ENCODE measurements around the gene RIPK4. TPM values are rescaled to one million over a fixed set of nuclear protein-coding genes. Genes with fewer than 3 reads are reported as not detected.

RIPK4 gene
- polyA plus RNA-seq, 1 donor from 2014 or later: not detected

- TF ChIP-seq EZH2 (IDR thresholded peaks at IDR 0.05; ENCODE audit: borderline replicate concordance, insufficient read depth, low read length, poor library complexity, severe bottlenecking) (no peak), POLR2AphosphoS5 (IDR thresholded peaks at IDR 0.05) (no peak), EP300 (conservative IDR thresholded peaks at IDR 0.05; ENCODE audit: poor library complexity, severe bottlenecking) (no peak), MXI1 (conservative IDR thresholded peaks at IDR 0.05; ENCODE audit: poor library complexity, severe bottlenecking) (no peak), RAD21 (conservative IDR thresholded peaks at IDR 0.05) (no peak), SMC3 (conservative IDR thresholded peaks at IDR 0.05; ENCODE audit: poor library complexity) (no peak), CTCF (IDR thresholded peaks at IDR 0.05; ENCODE audit: poor library complexity, severe bottlenecking) (no peak), TAF1 (IDR thresholded peaks at IDR 0.05; ENCODE audit: low read depth) (no peak)
- TF ChIP-seq, protein P1, sequence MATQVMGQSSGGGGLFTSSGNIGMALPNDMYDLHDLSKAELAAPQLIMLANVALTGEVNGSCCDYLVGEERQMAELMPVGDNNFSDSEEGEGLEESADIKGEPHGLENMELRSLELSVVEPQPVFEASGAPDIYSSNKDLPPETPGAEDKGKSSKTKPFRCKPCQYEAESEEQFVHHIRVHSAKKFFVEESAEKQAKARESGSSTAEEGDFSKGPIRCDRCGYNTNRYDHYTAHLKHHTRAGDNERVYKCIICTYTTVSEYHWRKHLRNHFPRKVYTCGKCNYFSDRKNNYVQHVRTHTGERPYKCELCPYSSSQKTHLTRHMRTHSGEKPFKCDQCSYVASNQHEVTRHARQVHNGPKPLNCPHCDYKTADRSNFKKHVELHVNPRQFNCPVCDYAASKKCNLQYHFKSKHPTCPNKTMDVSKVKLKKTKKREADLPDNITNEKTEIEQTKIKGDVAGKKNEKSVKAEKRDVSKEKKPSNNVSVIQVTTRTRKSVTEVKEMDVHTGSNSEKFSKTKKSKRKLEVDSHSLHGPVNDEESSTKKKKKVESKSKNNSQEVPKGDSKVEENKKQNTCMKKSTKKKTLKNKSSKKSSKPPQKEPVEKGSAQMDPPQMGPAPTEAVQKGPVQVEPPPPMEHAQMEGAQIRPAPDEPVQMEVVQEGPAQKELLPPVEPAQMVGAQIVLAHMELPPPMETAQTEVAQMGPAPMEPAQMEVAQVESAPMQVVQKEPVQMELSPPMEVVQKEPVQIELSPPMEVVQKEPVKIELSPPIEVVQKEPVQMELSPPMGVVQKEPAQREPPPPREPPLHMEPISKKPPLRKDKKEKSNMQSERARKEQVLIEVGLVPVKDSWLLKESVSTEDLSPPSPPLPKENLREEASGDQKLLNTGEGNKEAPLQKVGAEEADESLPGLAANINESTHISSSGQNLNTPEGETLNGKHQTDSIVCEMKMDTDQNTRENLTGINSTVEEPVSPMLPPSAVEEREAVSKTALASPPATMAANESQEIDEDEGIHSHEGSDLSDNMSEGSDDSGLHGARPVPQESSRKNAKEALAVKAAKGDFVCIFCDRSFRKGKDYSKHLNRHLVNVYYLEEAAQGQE (IDR thresholded peaks at IDR 0.05; ENCODE audit: borderline replicate concordance): no peak
- Histone ChIP-seq H3F3A (ENCODE audit: insufficient read depth, low read length, poor library complexity, severe bottlenecking) (no peaks in the 10 kb centered on the region), H3K36me3 (ENCODE audit: insufficient read depth, low read length) (no peaks in the 10 kb centered on the region), H3K79me2 (replicated peaks; ENCODE audit: insufficient read depth, low read length) (no peaks in the 10 kb centered on the region), H2AFZ (ENCODE audit: low read depth, low read length) (no peak overlapping the region), H3K4me2 (ENCODE audit: low read length) (no peak overlapping the region), H3K27me3 (ENCODE audit: insufficient read depth, low read depth, low read length) (peaks cover 68% of the 10 kb centered on the region), H3K9ac (ENCODE audit: low read length) (no peak overlapping the region), H4K20me1 (ENCODE audit: insufficient read depth) (no peaks in the 10 kb centered on the region), H3K4me3 (ENCODE audit: low read length) (no peak overlapping the region), H3K9me3 (ENCODE audit: low read length) (no peaks in the 10 kb centered on the region), H3K27ac (ENCODE audit: low read length) (no peak overlapping the region), H3K9me2 (ENCODE audit: insufficient read depth, low read length) (no peaks in the 10 kb centered on the region)
These were observed 5.5 kb downstream of the RIPK4 start for GRCh38 chr21:41761211-41761933.

GRCh38 chr21:41760411-41760810 is 6.4 kb downstream of the RIPK4 start:
- H3K27me3 ChIP-seq (ENCODE audit: insufficient read depth, low read depth, low read length): peaks cover 58% of the 10 kb centered on the region
- H3K36me3 ChIP-seq (ENCODE audit: insufficient read depth, low read length): no peaks in the 10 kb centered on the region
- no peak overlapping the region for H3K4me3 ChIP-seq (ENCODE audit: low read length)
- TF ChIP-seq EP300 (conservative IDR thresholded peaks at IDR 0.05; ENCODE audit: poor library complexity, severe bottlenecking): no peak
- no peak for TF ChIP-seq TAF1 (IDR thresholded peaks at IDR 0.05; ENCODE audit: low read depth)
- TF ChIP-seq SMC3 (conservative IDR thresholded peaks at IDR 0.05; ENCODE audit: poor library complexity): no peak
- H3F3A ChIP-seq (ENCODE audit: insufficient read depth, low read length, poor library complexity, severe bottlenecking): no peaks in the 10 kb centered on the region
- no peaks in the 10 kb centered on the region for H4K20me1 ChIP-seq (ENCODE audit: insufficient read depth)
- no peak overlapping the region for H3K4me2 ChIP-seq (ENCODE audit: low read length)
- no peak overlapping the region for H3K9ac ChIP-seq (ENCODE audit: low read length)
- no peaks in the 10 kb centered on the region for H3K9me2 ChIP-seq (ENCODE audit: insufficient read depth, low read length)
- no peaks in the 10 kb centered on the region for H3K79me2 ChIP-seq (replicated peaks; ENCODE audit: insufficient read depth, low read length)
- no peaks in the 10 kb centered on the region for H3K9me3 ChIP-seq (ENCODE audit: low read length)
- no peak overlapping the region for H3K27ac ChIP-seq (ENCODE audit: low read length)
- H2AFZ ChIP-seq (ENCODE audit: low read depth, low read length): no peak overlapping the region
